GM12891 (cell line): Measurements from ENCODE around the gene SLC10A4.

Experiments used
- POLR2A ChIP-seq: IDR thresholded peaks from 2 replicates; pipeline ENCODE4 v1.6.1; 2011; ENCODE audit warnings: low read depth, low read length, control low read depth
- POLR2AphosphoS5 ChIP-seq: IDR thresholded peaks from 2 replicates; pipeline ENCODE4 v1.6.1; 2011; ENCODE audit warnings: low read depth, low read length, control low read depth
- TAF1 ChIP-seq: IDR thresholded peaks from 2 replicates; pipeline ENCODE4 v1.6.1; 2011; ENCODE audit warnings: low read depth, low read length, control low read depth

- TF ChIP-seq POLR2A = no peak
- TF ChIP-seq TAF1 = no peak
- no peak for TF ChIP-seq POLR2AphosphoS5
Measured at GRCh38 chr4:48470137-48470536, 13.0 kb upstream of the SLC10A4 start.
